H1 (cell line): ENCODE measurements around the gene CPLANE1. TPM values are rescaled to one million over a fixed set of nuclear protein-coding genes. Genes with fewer than 3 reads are reported as not detected.

Experiments
- CTCF ChIA-PET: fragments of 300-600 bp; sonication (Branson Sonifier 250); formaldehyde crosslinking; loops from one replicate; lab custom pipeline; 2021; ENCODE audit not compliant: partially characterized antibody; lab: Charles Lee
- POLR2A ChIA-PET: fragments of 300-600 bp; sonication (Branson Sonifier 250); formaldehyde crosslinking; loops from one replicate; lab custom pipeline; 2021; ENCODE audit warnings: inconsistent platforms; ENCODE audit not compliant: partially characterized antibody; lab: Charles Lee
- DNase-seq, 2 experiments: peaks; one replicate each; pipeline versions ENCODE4 v3.0.0 to v3.0.0-alpha.2; 2010 to 2022; ENCODE audit warnings: low spot score in 2 of 2, low read depth in 1 of 2, mixed read lengths in 1 of 2
- FAIRE-seq: peaks from 2 replicates; lab custom pipeline; 2011; peaks lifted over from hg19 to GRCh38; lab: Jason Lieb, UNC
- H2AFZ ChIP-seq: 2 replicates; pipeline ENCODE4 v1.8.1; 2012; ENCODE audit warnings: low read length, inconsistent platforms
- H2AK5ac ChIP-seq: 2 replicates; pipeline ENCODE4 v1.6.1; 2013; ENCODE audit warnings: low read depth, low read length
- H2BK120ac ChIP-seq: replicated peaks from 2 replicates; pipeline ENCODE3; 2013; ENCODE audit warnings: low read depth, low read length, inconsistent platforms
- H2BK12ac ChIP-seq: 2 replicates; pipeline ENCODE4 v1.6.1; 2013; ENCODE audit warnings: low read depth, low read length
- H2BK15ac ChIP-seq: 2 replicates; pipeline ENCODE4 v1.6.1; 2013; ENCODE audit warnings: low read length
- H2BK20ac ChIP-seq: 2 replicates; pipeline ENCODE4 v1.6.1; 2013; ENCODE audit warnings: low read length
- H2BK5ac ChIP-seq: 2 replicates; pipeline ENCODE4 v1.6.1; 2013; ENCODE audit warnings: low read depth, low read length
- H3K14ac ChIP-seq: 2 replicates; pipeline ENCODE4 v1.6.1; 2013; ENCODE audit warnings: inconsistent platforms; ENCODE audit not compliant: insufficient read length
- H3K18ac ChIP-seq: 2 replicates; pipeline ENCODE4 v1.6.1; 2013; ENCODE audit warnings: low read length; ENCODE audit errors: extremely low read depth
- H3K23ac ChIP-seq: 2 replicates; pipeline ENCODE4 v1.6.1; 2013; ENCODE audit warnings: inconsistent platforms; ENCODE audit not compliant: insufficient read length
- H3K23me2 ChIP-seq: 2 replicates; pipeline ENCODE4 v1.6.1; 2013; ENCODE audit warnings: low read depth, low read length
- H3K27ac ChIP-seq: 2 replicates; pipeline ENCODE4 v1.6.1; 2011; ENCODE audit warnings: low read depth, low read length, inconsistent platforms
- H3K27me3 ChIP-seq, 4 experiments: replicated peaks in 1 of 4; 1 replicate in 1 of 4; 2 replicates in 3 of 4; pipeline versions ENCODE4 v1.6.1 to v1.8.1; 2011 to 2013; ENCODE audit warnings: low read length in 3 of 4, mild to moderate bottlenecking in 3 of 4, inconsistent platforms in 2 of 4, mixed read lengths in 2 of 4, moderate library complexity in 1 of 4; ENCODE audit not compliant: control insufficient read depth in 3 of 4, insufficient read depth in 3 of 4; ENCODE audit errors: extremely low read depth in 1 of 4
- H3K36me3 ChIP-seq, 4 experiments: 2 replicates each; pipeline versions ENCODE4 v1.6.1 to v1.8.1; 2011 to 2013; ENCODE audit warnings: mild to moderate bottlenecking in 4 of 4, low read length in 3 of 4, moderate library complexity in 2 of 4, control low read depth in 1 of 4, inconsistent platforms in 1 of 4; ENCODE audit not compliant: insufficient read depth in 4 of 4, control insufficient read depth in 2 of 4
- H3K4ac ChIP-seq: replicated peaks from 2 replicates; pipeline ENCODE3; 2013; ENCODE audit warnings: low read length, low read depth, mixed read lengths, inconsistent platforms; ENCODE audit not compliant: insufficient read length
- H3K4me1 ChIP-seq, 4 experiments: replicated peaks in 1 of 4; 1 replicate in 1 of 4; 2 replicates in 3 of 4; pipeline versions ENCODE4 v1.6.1 to v1.8.1; 2011 to 2013; ENCODE audit warnings: low read length in 3 of 4, inconsistent platforms in 2 of 4, mixed read lengths in 1 of 4; ENCODE audit not compliant: insufficient read depth in 4 of 4, control insufficient read depth in 3 of 4
- H3K4me2 ChIP-seq, 2 experiments: 2 replicates each; pipeline versions ENCODE4 v1.6.1 to v1.8.1; 2011 to 2013; ENCODE audit warnings: low read depth in 2 of 2, low read length in 2 of 2, control low read depth in 1 of 2, inconsistent platforms in 1 of 2, mild to moderate bottlenecking in 1 of 2; ENCODE audit not compliant: insufficient read depth in 1 of 2
- H3K4me3 ChIP-seq, 4 experiments: fragments of 200-600, 300-600 bp in 1 of 4; sonication (generic), shearing (Covaris generic), sonication (Bioruptor Twin) in 1 of 4; 2 replicates each; pipeline versions ENCODE4 v1.5.1 to v1.8.1; 2011 to 2016; ENCODE audit warnings: low read length in 4 of 4, low read depth in 3 of 4, control low read depth in 2 of 4, inconsistent platforms in 2 of 4, mild to moderate bottlenecking in 2 of 4, mixed read lengths in 1 of 4, moderate library complexity in 1 of 4; ENCODE audit not compliant: insufficient read depth in 2 of 4; ENCODE audit errors: extremely low read depth in 1 of 4
- H3K56ac ChIP-seq: replicated peaks from 2 replicates; pipeline ENCODE3; 2013; ENCODE audit warnings: low read depth, mild to moderate bottlenecking, mixed read lengths, low read length, inconsistent platforms; ENCODE audit not compliant: insufficient read length
- H3K79me1 ChIP-seq: 2 replicates; pipeline ENCODE4 v1.6.1; 2013; ENCODE audit warnings: low read depth, low read length, control low read depth
- H3K79me2 ChIP-seq, 2 experiments: 2 replicates each; pipeline versions ENCODE4 v1.6.1 to v1.8.1; 2012 to 2013; ENCODE audit warnings: low read length in 2 of 2, mild to moderate bottlenecking in 2 of 2, inconsistent platforms in 1 of 2; ENCODE audit not compliant: insufficient read depth in 2 of 2, control insufficient read depth in 1 of 2
- H3K9ac ChIP-seq, 4 experiments: replicated peaks in 1 of 4; 1 replicate in 1 of 4; 2 replicates in 3 of 4; pipeline versions ENCODE4 v1.6.1 to v1.8.1; 2011 to 2013; ENCODE audit warnings: low read depth in 3 of 4, low read length in 3 of 4, control low read depth in 2 of 4, mild to moderate bottlenecking in 2 of 4, moderate library complexity in 2 of 4, inconsistent platforms in 1 of 4; ENCODE audit errors: extremely low read depth in 1 of 4
- H3K9me3 ChIP-seq, 2 experiments: 2 replicates each; pipeline versions ENCODE4 v1.6.1 to v1.8.1; 2012 to 2013; ENCODE audit warnings: mild to moderate bottlenecking in 2 of 2, moderate library complexity in 2 of 2, control low read depth in 1 of 2, inconsistent platforms in 1 of 2, low read depth in 1 of 2, low read length in 1 of 2, mixed read lengths in 1 of 2; ENCODE audit not compliant: insufficient read depth in 2 of 2
- H4K20me1 ChIP-seq, 2 experiments: replicated peaks in 1 of 2; 2 replicates each; pipeline versions ENCODE3 to v1.8.1; 2011 to 2013; ENCODE audit warnings: inconsistent platforms in 2 of 2, low read length in 2 of 2, mild to moderate bottlenecking in 1 of 2; ENCODE audit not compliant: insufficient read depth in 2 of 2, control insufficient read depth in 1 of 2
- H4K5ac ChIP-seq: 2 replicates; pipeline ENCODE4 v1.6.1; 2013; ENCODE audit warnings: low read length, low read depth, mixed read lengths, inconsistent platforms; ENCODE audit not compliant: insufficient read length
- H4K8ac ChIP-seq: 2 replicates; pipeline ENCODE4 v1.8.0; 2013; ENCODE audit warnings: mild to moderate bottlenecking, moderate library complexity, low read length, inconsistent platforms; ENCODE audit not compliant: insufficient read depth; ENCODE audit errors: extremely low read depth
- H4K91ac ChIP-seq: replicated peaks from 2 replicates; pipeline ENCODE3; 2013; ENCODE audit warnings: low read length, mixed read lengths, inconsistent platforms; ENCODE audit not compliant: insufficient read length
- EZH2 ChIP-seq: fragments of 200-600 bp; sonication (generic); IDR thresholded peaks from 2 replicates; pipeline ENCODE4 v1.7.1; 2012; ENCODE audit warnings: low read depth, mild to moderate bottlenecking, moderate library complexity, low read length, inconsistent platforms; ENCODE audit not compliant: severe bottlenecking
- POLR2A ChIP-seq, 2 experiments: IDR thresholded peaks; 1 replicate in 1 of 2; 2 replicates in 1 of 2; pipeline ENCODE4 v1.6.1; 2011; ENCODE audit warnings: low read depth in 2 of 2, low read length in 2 of 2, mild to moderate bottlenecking in 2 of 2; ENCODE audit errors: control extremely low read depth in 1 of 2
- RBBP5 ChIP-seq: IDR thresholded peaks from 2 replicates; pipeline ENCODE4 v1.7.1; 2012; ENCODE audit warnings: low read depth, mild to moderate bottlenecking, inconsistent platforms, low read length, moderate library complexity, borderline replicate concordance
- WGBS, 2 experiments: shearing (Covaris generic) in 1 of 2; methylation state at CpG; one replicate each; pipeline versions ENCODE4 v1.1.6 to v1.1.7; 2013 to 2015; ENCODE audit warnings: low lambda C conversion rate in 2 of 2, mixed read lengths in 2 of 2, inconsistent platforms in 1 of 2, low coverage in 1 of 2, missing lambda C conversion rate in 1 of 2; ENCODE audit not compliant: insufficient replicate concordance in 2 of 2, insufficient coverage in 1 of 2, insufficient read length in 1 of 2; ENCODE audit errors: extremely low coverage in 1 of 2, missing lambda C conversion rate in 1 of 2; 5-methylcytosine and 5-hydroxymethylcytosine counted together
- polyA plus RNA-seq, 7 experiments: library from polyadenylated mRNA; depleted of rRNA in 3 of 7; stranded (reverse) in 5 of 7; unstranded in 2 of 7; fragments of >200 nt in 5 of 7; fragments of 200-250 nt in 2 of 7; gene quantifications; 1 replicate in 5 of 7; 2 replicates in 1 of 7; 4 replicates in 1 of 7; pipeline versions ENCODE4 v1.2.1 to v1.2.3, GENCODE V29; 2011 to 2013; ENCODE audit warnings: missing spikeins in 2 of 7, mixed read lengths in 2 of 7
- total RNA-seq: library from RNA; stranded (reverse); fragmentation: NEBNext Ultra II Directional; extraction: Animal tissue kit (Norgen Biotek cat#: 25700); gene quantifications from 2 replicates; pipeline ENCODE4 v1.2.1, GENCODE V29; 2021

The CPLANE1 gene
- total and polyA plus RNA-seq, 2 of the 8 experiments (the other 6 are each of a cell fraction or from before 2014, with no cell fraction given) = 2.2 to 8.8 TPM

DNA sequence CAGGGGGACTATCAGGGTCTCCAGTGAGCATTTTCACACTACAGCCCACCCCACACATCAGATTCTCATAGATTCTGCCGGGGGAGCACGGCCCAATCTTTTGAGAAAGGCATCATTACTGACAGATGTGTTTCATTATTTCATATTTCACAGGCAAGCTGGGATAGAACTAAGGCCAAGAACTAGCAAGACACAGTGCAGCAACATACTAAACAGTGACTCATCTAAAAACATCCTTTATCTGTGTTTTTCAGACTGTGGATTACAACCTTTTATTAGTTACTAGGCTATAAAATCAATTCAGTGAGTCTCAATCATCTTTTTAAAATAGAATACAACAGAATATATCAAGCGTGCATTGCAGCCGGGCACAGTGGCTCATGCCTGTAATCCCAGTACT is 59.8 kb downstream of the CPLANE1 start:
- Histone ChIP-seq H4K8ac (no peak overlapping the region), H2BK15ac (no peak overlapping the region), H4K20me1 (no peaks in the 10 kb centered on the region), H2BK12ac (no peak overlapping the region), H4K5ac (no peak overlapping the region), H2BK120ac (no peak overlapping the region), H3K23me2 (no peaks in the 10 kb centered on the region), H3K9ac (no peak overlapping the region), H3K18ac (no peak overlapping the region), H3K4me3 (no peak overlapping the region), H4K91ac (no peak overlapping the region), H3K4ac (no peak overlapping the region), H3K36me3 (peaks cover 0 to 6% (median 0%) of the 10 kb centered on the region in 4 experiments; a peak in 2 of 8 replicates), H2AK5ac (no peak overlapping the region), H3K56ac (no peak overlapping the region), H2AFZ (no peak overlapping the region), H3K27ac (no peak overlapping the region), H3K79me2 (no peaks in the 10 kb centered on the region), H3K14ac (no peak overlapping the region), H3K4me2 (no peak overlapping the region), H2BK5ac (no peak overlapping the region), H3K27me3 (no peaks in the 10 kb centered on the region; a peak in 1 of 7 replicates), H2BK20ac (no peak overlapping the region), H3K9me3 (no peaks in the 10 kb centered on the region)
- POLR2A ChIA-PET = no interaction called here
- CTCF ChIA-PET = no interaction called here
- FAIRE-seq (no peak), DNase-seq (no peak)
- TF ChIP-seq RBBP5 (no peak), POLR2A (IDR thresholded peaks at IDR 0.05; ENCODE audit: control extremely low read depth in 1 of 2, low read depth in 2 of 2, low read length in 2 of 2) (no peak), EZH2 (no peak)
- TF ChIP-seq, all 59 proteins: peak for 0
- no peaks in the 10 kb centered on the region for H3K79me1 ChIP-seq
- no peaks in the 10 kb centered on the region for H3K4me1 ChIP-seq
- no peak overlapping the region for H3K23ac ChIP-seq
- WGBS, 2 experiments = 91% methylated on average over 4 of the region's 4 CpGs; no CpG with 5 or more reads in 1 of the 2 experiments
